GM20000 (cell line): ENCODE results near the gene INHBB.

Experiments used
- DNase-seq: peaks from one replicate; pipeline ENCODE4 v3.0.0; 2012; ENCODE audit warnings: low spot score
- TF ChIP-seq, protein P1 (sequence below): IDR thresholded peaks from 2 replicates; pipeline ENCODE4 v1.5.1; 2012; ENCODE audit warnings: mild to moderate bottlenecking, control low read depth; ENCODE audit errors: extremely low read depth, missing control alignments

Gene INHBB

DNA sequence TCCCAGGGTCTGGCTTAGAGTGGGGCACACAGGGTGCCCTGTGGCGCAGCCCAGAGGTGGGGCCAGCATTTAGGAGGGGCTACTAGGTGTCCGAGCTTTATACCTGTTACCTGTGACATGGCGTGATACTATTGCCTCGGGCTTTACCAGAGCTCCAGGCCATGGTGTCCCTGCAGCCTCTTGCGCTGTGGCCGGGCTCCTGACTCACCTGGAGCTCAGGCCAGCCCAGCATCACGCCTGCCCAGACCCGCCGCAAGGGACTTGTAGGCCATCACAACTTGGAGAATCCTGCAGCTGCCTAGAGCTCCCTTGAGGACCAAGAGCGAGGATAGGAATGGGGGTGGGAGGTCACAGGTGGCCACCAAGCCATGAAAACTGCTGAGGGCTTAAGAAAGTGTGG lies 8.0 kb downstream of the INHBB start:
- no peak for DNase-seq
- TF ChIP-seq, protein P1, sequence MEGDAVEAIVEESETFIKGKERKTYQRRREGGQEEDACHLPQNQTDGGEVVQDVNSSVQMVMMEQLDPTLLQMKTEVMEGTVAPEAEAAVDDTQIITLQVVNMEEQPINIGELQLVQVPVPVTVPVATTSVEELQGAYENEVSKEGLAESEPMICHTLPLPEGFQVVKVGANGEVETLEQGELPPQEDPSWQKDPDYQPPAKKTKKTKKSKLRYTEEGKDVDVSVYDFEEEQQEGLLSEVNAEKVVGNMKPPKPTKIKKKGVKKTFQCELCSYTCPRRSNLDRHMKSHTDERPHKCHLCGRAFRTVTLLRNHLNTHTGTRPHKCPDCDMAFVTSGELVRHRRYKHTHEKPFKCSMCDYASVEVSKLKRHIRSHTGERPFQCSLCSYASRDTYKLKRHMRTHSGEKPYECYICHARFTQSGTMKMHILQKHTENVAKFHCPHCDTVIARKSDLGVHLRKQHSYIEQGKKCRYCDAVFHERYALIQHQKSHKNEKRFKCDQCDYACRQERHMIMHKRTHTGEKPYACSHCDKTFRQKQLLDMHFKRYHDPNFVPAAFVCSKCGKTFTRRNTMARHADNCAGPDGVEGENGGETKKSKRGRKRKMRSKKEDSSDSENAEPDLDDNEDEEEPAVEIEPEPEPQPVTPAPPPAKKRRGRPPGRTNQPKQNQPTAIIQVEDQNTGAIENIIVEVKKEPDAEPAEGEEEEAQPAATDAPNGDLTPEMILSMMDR = no peak

DNA sequence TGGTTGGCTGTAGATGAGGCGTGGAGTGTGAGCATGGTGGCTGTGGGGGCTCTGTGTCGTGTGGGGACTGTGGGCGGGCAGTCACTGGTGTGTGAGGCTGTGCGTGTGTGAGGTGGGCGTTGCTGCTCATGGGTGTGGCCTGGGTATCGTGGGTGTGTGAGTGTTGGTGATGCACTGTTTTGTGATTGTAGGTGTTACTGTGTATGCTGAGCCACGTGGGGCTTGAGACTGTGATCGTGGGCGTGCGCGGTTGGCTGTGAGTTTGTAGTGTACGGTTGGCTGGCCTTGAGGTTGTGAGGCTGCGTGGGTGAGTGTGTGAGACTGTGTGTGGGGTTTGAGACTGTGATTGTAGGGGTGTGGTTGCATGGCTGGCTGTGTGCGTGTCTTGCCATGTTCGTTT lies 8.5 kb downstream of the INHBB start:
- DNase-seq = no peak
- TF ChIP-seq, protein P1 = no peak

DNA sequence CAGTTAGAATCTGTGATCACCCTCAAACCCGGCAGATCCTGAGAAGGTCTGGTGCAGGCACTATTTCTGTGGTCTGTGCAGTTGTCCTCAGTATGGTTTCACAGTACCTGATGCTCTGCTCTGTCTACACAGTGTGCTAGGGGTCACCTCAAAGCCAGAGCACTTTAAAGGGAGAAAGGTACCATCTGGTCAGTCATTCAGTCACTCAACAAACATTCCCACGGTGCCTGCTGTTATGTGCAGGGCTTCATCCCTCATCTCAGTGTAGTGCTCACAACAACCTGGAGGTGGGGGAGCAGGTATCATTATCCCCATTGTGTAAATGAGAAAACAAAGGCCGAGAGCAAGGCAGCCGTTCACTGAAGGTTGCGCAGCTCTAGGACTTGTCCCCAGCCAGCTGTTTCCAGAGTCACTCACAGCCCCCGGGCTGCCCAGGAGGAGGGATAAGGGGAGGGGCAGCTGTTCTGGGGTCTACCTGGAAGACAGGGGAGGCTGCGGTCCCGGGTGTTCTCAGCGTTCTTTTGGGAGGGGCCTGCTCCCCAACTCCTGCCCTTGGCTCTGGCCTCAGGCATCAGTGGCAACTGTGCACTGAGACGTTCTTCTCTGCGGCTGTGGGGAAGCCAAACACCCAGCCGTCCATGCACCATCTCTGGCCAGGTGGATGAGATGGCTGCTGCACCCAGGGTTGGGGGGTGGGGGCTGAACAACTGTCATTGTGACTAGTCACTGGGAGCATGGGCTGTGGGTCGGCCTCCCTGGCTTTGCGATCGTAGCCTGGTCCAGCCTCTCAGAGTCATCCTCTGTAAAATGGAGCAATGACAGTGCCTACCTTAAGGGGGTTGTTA lies 9.2 kb downstream of the INHBB start:
- no peak for DNase-seq
- TF ChIP-seq, protein P1 = no peak

DNA sequence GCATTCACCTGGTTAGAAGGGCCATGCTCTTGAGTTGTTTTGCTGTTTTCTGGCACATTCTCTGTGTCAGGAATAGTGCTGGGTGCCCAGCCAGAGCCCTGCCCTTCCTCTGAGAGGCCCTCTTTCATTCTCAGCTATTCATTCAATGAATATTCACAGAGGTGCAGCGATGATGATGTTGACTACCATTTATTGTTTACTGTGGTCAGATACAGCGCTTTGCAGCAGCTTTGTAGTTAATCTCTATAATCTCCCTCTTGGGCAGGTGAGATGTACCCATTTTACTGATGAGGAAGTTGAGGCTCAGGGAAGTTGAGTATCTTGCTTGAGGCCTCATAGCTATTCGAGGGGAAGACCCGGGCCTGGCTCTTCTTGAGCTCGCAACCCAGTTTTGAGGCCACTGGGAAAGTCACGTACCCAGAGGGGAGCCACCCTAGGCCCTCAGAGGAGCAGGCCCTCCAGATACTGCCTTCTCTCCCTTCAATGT lies 9.9 kb downstream of the INHBB start:
- DNase-seq = no peak
- TF ChIP-seq, protein P1 = no peak

GRCh38 chr2:120357768-120358167 lies 11.8 kb downstream of the INHBB start:
- TF ChIP-seq, protein P1 = no peak
- DNase-seq = no peak

DNA sequence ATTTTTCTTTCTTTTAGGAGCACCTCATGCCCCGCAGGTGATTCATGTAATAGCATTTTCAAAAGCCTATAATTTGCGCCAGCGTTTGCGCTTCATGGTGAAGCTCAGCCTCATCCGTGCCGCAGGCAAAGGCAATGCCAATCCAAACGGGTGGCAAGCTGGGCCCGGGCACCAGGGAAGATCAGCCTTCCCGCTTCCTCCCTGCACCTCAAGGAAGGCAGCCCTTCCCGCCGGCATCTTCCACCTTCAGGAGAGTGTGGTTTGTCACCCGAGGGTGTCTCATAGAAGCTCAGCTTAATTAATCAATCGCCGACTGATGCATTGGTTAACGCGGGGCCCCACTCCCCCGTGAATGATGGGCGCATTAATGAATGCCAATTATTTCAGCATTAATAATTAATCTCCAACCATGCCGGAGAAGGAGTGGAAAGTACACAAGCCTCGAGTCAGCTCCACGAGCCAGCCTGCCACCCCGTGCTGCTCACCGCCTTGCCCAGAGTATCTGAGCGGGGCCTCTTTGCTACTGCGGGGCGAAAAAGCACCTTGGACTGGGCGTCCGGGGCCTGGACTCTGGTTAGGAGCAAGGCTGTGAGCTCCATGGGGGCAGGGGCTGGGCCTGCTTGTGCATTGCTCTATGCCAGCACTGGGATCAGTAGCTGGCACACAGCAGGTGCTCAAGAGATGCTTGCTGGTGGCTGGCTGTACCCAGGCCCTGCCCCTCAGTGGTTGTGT lies 13.0 kb downstream of the INHBB start:
- DNase-seq = no peak
- TF ChIP-seq, protein P1 = no peak

- DNase-seq = no peak
- TF ChIP-seq, protein P1 = no peak
Observed at GRCh38 chr2:120360307-120360855, 14.4 kb downstream of the INHBB start.
